G401 (cell line): Measurements from ENCODE around the gene SLC38A9. TPM values are rescaled to one million over a fixed set of nuclear protein-coding genes. Genes with fewer than 3 reads are reported as not detected.
"Not testable (repeated sequence)": the region's sequence is repeated elsewhere in the genome, so short reads cannot be mapped to it uniquely, and the experiment has no call there.

Source experiments
- DNase-seq: peaks from one replicate; pipeline ENCODE4 v3.0.0-alpha.2; 2015; ENCODE audit warnings: low spot score
- in situ Hi-C: cut with HindIII; loops from 2 replicates; pipeline ENCODE4 v1.10.0; 2016; ENCODE audit warnings: low sequenced_read_pairs, mixed read lengths
- total RNA-seq: library from RNA; depleted of rRNA; stranded (reverse); fragments of >200 nt; shearing (Covaris generic); gene quantifications from 2 replicates; pipeline ENCODE4 v1.2.3, GENCODE V29; 2014

The SLC38A9 gene
- total RNA-seq, 1 experiment from 2014 or later = 24.9 TPM

DNA sequence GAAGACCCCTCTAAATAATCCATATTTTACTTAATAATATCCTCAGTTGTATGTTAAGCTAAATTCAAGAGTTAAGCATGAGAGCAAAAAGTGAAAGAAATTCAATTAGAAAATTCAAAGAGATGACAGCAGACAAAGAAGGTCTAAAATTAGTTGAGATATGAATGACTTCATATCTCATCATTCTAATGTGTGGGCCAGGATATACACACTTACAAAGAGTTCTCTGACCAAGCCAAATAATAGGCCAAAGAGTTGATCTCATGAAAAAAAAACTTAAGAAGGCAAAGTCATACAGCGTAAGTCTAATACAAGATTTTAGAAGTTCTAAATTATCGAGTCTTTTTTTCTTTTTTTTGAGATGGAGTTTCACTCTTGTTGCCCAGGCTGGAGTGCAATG lies 89.7 kb downstream of the SLC38A9 start:
- in situ Hi-C loops = no loop called here
- no peak for DNase-seq

DNA sequence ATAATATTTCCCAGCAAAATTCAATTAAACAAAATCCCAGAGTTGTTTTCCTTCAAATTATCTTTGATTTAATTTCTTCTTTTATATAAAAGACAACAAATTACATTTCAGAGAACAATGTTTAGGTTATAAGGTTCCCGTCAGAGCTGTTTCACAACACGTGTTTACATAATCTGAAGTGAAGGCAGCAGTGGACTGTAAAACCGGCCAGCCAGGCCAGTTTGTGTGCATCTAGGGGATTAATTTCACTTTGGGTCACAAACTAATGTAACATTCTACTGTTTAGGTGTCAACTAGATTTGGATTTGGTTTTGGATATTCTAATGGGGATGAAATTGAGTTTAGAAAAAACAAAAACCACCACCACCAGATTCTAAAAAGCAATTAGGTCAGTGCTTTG lies 90.9 kb downstream of the SLC38A9 start:
- in situ Hi-C loops = no loop called here
- no peak for DNase-seq

DNA sequence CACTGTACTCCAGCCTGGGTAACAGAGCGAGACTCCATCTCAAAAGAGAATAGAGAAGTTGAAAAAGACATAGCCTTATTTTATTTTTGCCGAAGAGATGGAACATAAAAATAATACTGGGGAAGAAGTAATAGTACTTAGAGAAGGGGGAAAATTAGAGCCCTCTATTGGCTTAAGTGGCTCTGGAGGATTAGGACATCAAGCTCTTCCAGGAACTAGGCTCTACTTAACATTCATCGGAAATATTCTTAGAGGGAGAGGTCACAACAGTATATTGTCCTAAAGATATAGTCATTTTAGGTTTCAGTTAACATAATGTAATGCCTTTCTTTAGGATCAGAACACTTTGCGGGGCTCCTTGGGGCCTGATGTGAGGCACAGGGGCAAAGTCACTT lies 91.4 kb downstream of the SLC38A9 start:
- in situ Hi-C loops = no loop called here
- no peak for DNase-seq

DNA sequence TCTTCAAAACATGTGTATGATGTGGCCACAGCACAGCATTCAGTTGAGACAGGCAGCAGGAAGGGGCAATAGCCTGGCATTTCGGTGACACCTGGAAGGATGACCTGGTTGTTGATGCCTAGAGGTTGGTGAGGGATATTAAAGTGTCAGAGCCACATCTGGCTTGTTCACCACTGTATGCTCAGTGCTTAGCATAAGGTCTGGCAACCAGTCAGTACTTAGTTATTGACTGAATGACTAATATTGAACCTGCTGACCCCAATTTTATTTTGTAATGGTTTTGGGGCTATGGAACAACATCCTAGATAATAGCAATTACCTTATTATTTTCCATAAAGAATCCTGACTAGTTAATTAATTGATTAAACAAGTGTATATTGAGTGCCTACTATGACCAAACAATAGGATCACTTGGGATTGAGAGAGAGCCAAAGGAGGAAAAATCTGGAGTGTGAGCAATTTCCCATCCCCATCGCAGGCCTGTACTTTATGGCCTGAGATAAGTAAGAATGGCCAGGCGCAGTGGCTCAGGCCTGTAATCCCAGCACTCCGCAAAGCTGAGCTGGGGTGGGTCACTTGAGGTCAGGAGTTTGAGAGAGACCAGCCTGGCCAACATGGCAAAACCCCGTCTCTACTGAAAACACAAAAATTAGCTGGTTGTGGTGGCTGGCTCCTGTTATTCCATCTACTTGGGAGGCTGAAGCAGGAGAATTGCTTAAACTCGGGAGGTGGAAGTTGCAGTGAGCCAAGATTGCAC lies 91.9 kb downstream of the SLC38A9 start:
- in situ Hi-C loops = no loop called here
- DNase-seq = no peak

DNA sequence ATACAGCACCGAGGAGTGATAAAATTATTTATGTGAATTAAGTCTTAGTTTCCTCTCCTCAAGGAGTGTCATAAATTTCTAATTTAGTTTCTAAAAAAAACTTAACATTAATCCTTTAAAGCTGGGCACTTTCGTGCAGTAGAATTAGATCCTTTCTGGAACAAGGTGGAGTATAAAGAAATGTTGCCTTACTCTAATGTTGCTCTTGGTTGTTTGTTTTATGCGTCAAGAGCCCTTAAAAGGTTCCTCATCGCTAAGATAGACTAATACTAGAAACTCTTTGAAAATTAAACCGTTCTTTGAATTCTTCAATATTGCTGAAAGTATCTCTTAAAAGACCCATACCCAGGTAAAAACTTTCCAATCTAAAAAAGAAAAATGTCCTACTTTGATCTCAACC lies 93.8 kb downstream of the SLC38A9 start:
- DNase-seq = no peak
- in situ Hi-C loops = no loop called here

DNA sequence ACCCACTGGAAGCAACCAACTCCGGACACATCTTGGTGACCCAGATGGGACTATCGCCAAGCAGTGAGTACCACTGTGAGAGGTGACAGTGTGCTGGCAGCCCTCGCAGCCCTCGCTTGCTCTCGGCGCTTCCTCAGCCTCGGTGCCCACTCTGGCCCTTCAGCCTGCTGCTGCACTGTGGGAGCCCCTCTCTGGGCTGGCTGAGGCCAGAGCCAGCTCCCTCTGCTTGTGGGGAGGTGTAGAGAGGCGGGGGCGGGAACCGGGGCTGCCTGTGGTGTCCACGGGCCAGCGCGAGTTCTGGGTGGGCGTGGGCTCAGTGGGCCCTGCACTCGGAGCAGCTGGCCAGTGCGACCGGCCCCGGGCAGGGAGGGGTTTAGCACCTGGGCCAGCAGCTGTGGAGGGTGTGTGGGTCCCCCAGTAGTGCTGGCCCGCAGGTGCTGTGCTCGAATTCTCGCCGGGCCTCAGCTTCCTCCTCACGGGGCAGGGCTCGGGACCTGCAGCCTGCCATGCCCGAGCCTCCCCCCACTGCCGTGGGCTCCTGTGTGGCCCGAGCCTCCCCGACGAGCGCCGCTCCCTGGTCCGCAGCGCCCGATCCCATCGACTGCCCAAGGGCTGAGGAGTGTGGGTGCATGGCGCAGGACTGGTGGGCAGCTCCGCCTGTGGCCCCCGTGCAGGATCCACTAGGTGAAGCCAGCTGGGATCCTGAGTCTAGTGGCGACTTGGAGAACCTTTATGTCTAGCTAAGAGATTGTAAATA lies 98.8 kb downstream of the SLC38A9 start:
- no peak for DNase-seq
- in situ Hi-C loops = no loop called here

DNA sequence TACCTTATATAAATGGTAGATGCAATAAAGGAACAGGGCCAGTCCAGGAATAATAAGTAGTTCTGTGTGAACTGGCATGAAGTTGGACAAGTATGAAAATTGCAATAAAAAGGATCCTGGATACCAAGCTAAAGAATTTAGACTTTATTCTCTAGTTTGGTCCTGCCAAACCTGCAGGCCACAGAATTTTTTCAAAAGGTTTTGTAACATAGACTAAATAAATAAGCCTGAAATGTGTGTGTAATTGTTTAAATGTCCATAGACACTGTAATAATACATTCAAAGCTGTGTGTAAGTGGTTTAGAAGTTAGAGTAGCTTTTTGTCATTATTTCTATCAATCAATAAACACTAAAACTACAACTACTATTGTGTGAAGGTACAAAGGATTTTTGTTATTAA lies 101.6 kb downstream of the SLC38A9 start:
- no peak for DNase-seq
- in situ Hi-C loops = no loop called here

DNA sequence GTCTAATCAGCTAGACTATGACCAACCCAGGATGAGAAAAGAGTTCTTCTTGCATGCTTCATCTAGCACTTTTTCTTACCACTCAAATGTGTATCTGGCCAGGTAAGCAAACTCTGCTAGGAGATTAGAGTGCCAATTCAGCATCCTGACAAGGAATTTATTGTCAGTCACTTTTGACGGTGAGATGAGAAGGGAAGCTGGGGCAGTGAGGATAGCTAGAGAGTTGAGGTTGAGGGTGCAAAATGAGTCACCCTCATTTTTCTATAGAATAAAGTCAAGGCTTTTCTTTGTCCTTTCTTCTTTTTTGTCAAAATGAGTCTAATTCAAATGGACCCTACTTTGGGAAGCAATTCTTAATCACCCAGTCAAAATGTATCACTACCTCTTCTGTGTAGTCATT lies 102.7 kb downstream of the SLC38A9 start:
- no peak for DNase-seq
- in situ Hi-C loops = no loop called here

DNA sequence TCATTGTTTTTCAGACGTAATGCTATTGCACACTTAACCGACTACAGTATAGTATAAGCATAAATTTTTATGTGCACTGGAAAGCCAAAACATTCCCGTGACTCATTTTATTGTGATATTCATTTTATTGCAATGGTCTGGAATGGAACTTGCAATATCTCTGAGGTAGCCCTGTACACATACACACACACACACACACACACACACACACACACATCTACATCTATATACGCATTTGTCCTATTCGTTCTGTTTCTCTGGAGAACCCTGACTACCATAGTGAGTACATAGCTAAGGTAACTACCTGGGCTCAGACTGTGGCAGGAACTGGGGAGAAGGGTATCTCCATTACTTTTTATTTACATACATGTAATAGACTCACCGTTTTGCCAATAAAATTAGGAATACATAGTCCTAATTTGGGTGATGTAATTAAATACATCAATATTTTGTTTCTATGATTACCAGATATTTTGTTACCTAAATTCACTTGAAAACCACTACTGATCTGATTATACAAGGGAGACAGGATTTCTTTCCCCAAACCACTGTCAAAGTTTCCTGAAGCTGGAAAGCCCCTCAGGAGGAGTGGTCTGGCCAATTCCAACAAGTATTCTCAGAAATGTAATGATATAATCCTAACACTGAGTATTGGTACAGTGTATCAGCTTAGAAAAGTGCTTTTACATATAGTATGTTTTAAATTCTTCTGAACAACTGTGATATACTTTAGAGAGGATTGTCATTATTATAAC lies 103.4 kb downstream of the SLC38A9 start:
- in situ Hi-C loops = no loop called here
- DNase-seq = no peak

DNA sequence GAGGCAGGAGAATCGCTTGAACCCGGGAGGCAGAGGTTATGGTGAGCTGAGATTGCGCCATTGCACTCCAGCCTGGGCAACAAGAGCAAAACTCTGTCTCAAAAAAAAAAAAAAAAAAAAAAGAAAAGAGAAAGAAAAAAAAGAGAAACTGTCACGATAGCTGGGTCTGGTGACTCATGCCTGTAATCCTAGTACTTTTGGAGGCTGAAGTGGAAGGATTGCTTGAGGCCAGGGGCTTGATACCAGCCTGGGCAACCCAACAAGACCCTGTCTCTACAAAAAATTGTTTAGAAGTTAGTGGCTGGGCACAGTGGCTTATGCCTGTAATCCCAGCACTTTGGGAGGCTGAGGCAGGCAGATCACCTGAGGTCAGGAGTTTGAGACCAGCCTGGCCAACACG lies 104.8 kb downstream of the SLC38A9 start:
- in situ Hi-C loops = not testable (repeated sequence)

DNA sequence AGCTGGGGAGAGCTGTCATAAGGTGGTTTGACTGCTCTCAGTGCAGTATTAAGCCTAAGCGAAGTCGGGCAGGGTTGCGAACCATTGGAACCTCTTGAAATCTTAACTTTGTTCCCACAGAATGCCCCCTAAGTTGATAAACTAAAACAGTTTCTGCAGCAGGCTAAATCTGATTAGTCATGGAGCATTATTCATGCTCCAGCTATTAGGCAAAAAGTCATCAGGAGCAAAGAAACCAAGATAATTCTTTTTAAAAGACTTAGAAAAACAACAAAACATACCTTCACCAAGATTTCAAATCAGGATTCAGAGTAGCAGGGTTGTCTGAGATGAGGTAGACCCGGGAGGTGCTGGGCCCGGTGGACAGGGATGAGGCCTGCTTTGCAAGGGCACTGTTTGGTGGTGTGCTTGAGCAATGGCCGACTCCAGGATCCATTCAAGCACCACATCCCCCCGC lies 107.5 kb downstream of the SLC38A9 start:
- in situ Hi-C loops = no loop called here

More for the DNA sequence above, 104.8 kb downstream of the SLC38A9 start:
- not testable (repeated sequence) for DNase-seq

DNA sequence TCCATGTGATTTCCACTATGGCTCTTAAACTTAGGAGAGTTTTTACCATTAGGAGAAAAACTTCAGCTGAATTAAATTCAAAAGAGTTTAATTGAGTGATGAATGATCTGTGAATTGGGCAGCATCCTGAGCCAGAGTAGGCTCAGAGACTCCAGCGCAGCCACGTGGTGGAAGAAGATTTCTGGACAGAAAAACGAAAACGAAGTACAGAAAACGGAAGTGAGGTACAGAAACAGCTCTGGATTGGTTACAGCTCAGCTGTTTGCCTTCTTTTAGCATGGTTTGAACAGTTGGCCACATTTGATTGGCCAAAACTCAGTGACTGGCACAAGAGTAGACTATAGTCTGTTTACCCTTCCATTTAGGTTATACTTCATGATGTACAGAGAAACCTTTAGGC lies 108.2 kb downstream of the SLC38A9 start:
- in situ Hi-C loops = no loop called here

More for the DNA sequence above, 107.5 kb downstream of the SLC38A9 start:
- DNase-seq = no peak

DNA sequence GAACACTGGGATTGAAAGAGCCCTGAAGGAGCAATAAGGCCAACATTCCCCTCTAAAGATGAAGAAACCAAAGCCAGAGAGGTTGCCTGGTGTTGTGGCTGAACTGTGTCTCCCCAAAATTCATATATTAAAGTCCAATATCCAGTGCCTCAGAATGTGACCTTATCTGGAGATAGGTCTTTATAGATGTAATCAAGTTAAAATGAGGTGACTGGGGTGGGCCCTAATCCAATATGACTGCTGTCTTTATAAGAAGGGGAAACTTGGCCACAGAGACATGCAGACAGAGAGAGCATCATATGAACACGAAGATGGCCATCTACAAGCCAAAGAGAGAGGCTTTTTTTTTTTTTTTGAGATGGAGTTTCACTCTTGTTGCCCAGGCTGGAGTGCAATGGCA lies 110.5 kb downstream of the SLC38A9 start:
- no peak for DNase-seq
- in situ Hi-C loops = no loop called here

More for the DNA sequence above, 108.2 kb downstream of the SLC38A9 start:
- DNase-seq = no peak

DNA sequence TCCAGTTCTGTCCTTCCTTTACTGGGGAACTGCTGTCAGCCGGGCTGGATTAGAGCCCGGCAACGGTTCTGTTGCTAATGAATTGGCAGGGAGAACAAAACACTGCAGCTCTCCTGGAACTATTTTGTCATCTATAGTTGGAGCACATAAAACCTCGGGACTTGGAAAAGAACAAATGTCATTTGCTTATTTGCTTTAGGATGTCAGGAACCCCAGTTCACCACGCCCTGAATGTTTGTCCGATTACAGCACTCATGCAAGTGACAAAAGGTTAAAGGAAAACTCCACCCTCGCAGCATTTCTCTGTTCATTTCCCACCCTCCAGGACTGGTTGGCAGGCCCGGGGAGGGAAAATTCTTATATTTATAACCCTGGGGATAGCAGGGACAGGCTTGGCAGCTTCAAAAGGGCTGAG lies 110.9 kb downstream of the SLC38A9 start:
- DNase-seq = peak; percentile 90
- in situ Hi-C loops = no loop called here

DNA sequence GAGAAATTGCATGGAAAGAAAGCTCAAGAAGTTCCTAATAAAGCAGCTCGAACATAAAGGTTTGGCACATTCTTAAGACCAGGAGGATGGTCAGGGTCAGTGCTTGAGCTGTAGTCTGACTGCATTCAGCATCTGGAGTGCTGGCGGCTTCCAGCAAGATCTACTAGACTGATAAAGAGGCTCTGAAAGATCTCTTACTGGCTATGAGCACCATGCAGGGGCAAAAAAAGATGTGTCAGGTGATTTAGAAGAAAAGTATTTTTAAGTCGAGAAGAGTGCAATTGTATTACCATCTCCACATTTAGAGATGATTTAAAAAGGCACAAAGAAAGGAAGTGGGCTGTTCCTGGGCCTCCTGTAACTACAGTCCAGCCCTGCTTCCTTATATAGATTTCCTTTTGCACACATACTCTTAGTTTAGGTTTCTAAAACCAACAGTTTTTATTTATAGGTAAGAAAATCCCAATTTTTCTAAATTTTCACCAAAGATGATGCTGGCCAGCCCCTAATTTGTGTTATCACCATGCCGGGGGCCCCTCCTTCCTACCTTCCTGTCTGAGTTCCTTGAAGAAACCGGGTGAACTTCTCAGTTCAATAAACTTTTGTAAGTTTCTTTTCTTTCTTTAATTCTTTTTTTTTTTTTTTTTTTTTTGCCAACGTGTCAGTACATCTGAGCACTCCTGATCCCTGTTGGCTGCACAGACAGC lies 111.5 kb downstream of the SLC38A9 start:
- in situ Hi-C loops = no loop called here
- DNase-seq = peak; percentile 16

DNA sequence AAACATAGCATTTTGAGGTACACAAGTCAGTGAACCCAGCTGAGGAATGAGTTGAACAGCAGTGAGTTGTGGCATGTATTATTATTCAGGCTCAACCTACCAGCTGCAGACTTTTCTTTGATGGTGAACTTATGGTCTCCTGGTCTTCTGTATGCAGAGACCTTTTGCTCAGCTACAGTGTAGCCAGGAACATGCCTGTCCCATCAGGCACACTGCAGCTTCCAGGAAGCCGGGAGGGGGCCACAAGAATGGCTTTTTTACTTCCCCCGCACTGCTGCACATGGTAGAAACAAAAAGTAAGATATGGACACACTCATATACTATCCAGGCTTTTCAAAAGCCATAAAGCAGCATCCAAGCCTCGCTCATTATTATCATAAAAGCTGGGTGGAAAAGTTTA lies 112.0 kb downstream of the SLC38A9 start:
- in situ Hi-C loops = no loop called here
- DNase-seq = no peak

DNA sequence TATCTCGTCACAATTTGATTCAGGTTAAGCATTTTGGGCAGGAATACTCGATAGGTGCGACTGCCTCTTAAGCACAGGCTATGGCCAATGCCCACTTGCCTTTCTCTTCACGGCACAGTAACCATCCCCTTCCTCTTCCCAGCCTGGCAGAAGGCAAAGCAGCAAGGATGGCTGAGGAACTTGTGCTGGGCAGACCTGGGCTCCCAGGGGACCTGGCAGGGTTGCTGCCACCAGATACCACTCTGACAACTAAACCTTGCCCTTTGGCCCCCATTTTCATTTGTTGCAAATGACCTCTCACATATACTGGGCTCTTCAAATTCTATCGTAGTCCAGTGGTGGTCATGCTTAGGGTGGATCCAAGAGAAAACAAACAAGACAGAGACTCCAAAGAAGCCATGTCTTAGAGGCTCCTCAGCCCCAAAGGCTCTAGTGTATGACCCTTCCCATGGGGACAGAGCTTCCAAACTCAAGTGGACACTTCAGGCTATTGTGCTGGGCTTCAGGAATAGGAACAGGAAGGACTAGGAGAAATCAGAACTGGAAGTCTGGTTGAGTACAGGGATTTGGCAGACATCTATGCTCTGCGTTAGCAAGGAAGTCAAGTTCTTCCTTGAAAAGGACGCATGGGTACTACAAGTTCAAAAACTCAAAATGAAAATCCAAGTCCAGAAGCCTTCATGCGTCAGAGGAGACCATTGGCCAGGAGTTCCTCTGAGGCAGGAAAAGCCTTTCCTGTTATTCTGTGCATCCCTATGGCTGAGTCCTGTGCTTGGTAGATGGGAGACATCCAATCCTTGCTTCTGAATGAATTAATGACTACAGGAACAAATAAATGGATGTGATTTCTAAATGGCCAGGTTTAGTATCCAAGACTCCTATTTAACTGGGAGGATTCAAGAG lies 112.7 kb downstream of the SLC38A9 start:
- in situ Hi-C loops = no loop called here
- no peak for DNase-seq
